Measurements from ENCODE around the gene DDA1. TPM values are rescaled to one million over a fixed set of nuclear protein-coding genes. Genes with fewer than 3 reads are reported as not detected.
A peak's percentile ranks its signal among the peaks of the same experiment; 100 is the strongest.

DDA1 gene
- total and polyA plus RNA-seq, 7 experiments from 2014 or later = 19.7 to 41.9 (median 37.2) TPM

DNA sequence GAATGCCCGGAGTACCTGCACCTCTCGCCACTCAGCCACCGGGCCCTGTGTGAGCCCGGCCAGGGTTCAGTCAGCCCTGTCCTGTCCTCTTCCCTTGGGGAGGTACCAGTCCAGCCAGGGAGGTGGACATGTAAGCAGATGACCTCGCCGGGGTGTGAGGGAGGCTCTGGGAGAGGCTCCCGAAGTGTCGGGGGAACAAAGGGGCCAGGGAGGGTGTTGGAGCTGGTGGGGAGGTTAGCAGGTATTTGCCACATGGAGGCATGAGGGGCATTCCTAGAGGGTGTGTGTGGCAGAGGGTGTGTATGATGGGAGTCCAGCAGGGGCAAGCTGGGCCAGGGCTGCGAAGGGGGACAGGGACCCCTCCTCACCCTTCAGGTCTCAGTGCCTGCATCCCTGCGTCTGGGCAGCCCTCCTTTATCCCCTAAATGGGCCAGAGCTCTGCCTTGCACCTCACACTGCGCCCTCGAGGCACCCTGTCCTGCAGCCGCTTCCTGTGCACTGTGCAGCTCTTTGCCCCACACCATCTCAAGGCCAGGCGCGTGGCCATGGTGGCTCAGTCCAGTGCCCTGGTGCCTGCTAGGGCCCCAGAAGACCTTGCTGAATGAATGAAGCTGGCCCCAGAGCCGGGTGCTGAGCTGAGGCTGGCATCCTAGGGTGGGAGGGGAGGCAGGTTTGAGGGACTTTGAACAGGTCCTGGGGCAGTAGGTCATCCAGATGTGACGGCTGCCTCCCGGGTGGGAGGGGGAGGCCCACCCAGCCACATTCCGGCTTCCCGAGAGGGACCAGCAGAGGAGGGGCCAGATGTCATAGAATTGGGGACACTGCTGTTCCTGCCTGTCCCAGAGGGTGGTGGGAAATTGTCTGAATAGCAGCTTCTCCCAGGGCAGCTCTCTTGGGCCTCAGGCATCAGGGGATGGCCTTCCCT, 3.1 kb downstream of the DDA1 start:
- peaks cover 24 to 37% (median 33%) of the 10 kb centered on the region in 7 donors for H3K4me1 Mint-ChIP-seq
- no peaks in the 10 kb centered on the region for H3K9me3 ChIP-seq (ENCODE audit: control insufficient read depth in 2 of 3, low read length in 3 of 3)
- DNase-seq (no peak), ATAC-seq (no peak)
- H3K27ac ChIP-seq (ENCODE audit: low read depth, low read length) = no peak overlapping the region
- intact Hi-C loops (cut with micrococcal nuclease) = no loop called here
- peaks cover 0 to 13% (median 4%) of the 10 kb centered on the region in 5 donors for H3K36me3 Mint-ChIP-seq
- H3K4me3 Mint-ChIP-seq = peak overlapping the region in 1 of 10 donors; percentile 74
- no peaks in the 10 kb centered on the region for H3K27me3 ChIP-seq (ENCODE audit: control insufficient read depth in 2 of 2, insufficient read depth in 2 of 2, low read length in 2 of 2)
- peaks cover 13 to 15% of the 10 kb centered on the region in 2 donors for H3K4me1 ChIP-seq (ENCODE audit: control insufficient read depth in 2 of 2, insufficient read depth in 2 of 2, low read length in 2 of 2)
- H3K9me3 Mint-ChIP-seq = no peaks in the 10 kb centered on the region
- no peaks in the 10 kb centered on the region for H3K27me3 Mint-ChIP-seq
- no peak overlapping the region for H3K27ac Mint-ChIP-seq
- H3K4me3 ChIP-seq (ENCODE audit: low read length) = no peak overlapping the region
- POLR2A ChIA-PET = interaction anchor here (1.3 kb wide), 1 partner anchor 22 kb away, joined by 3 read pairs; the partner anchor contains the start of gene ANO8
- CTCF ChIA-PET = no interaction called here
- peaks cover 0 to 44% (median 16%) of the 10 kb centered on the region in 3 experiments for H3K36me3 ChIP-seq (ENCODE audit: control insufficient read depth in 2 of 3, insufficient read depth in 3 of 3, low read length in 3 of 3)

DNA sequence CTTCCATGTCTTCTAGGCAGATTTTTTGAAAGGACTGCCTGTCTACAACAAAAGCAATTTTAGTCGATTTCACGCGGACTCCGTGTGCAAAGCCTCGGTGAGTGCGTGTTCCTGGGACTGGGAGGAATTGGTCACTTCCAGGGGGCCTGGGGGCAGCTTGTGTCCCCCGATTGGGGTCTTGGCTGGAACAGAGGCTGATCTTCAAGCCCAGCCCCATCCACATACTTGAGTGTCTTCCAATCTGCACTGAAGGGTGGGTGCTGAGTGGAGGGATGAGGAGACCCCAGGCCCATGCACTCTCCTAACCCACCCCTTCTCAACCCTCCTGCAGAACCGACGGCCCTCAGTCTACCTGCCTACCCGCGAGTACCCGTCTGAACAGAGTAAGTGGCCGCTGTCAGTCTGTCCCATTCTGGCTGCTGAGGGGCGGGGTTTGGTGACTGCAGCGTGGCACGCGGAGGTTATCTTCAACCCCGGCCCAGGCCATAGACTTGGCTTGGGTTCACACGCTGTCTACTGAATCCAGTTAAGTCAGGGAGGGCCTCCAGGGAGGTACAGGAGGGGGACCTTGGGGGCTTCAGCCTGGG, 4.7 kb downstream of the DDA1 start:
- H3K27ac Mint-ChIP-seq = peak overlapping the region in 1 of 9 donors; percentile 33
- POLR2A ChIA-PET = interaction anchor here (0.7 to 1.3 kb wide), 2 partner anchors 20 to 24 kb away, joined by 3 to 4 read pairs; partner anchors contain the start of gene ANO8
- peaks cover 0 to 2% (median 0%) of the 10 kb centered on the region in 11 donors for H3K9me3 Mint-ChIP-seq
- CTCF ChIA-PET = no interaction called here
- ATAC-seq (no peak), DNase-seq (no peak)
- Histone ChIP-seq H3K4me1 (ENCODE audit: control insufficient read depth in 2 of 2, insufficient read depth in 2 of 2, low read length in 2 of 2) (peaks cover 13 to 15% of the 10 kb centered on the region in 2 donors), H3K27me3 (ENCODE audit: control insufficient read depth in 2 of 2, insufficient read depth in 2 of 2, low read length in 2 of 2) (no peaks in the 10 kb centered on the region), H3K27ac (ENCODE audit: low read depth, low read length) (no peak overlapping the region), H3K4me3 (ENCODE audit: low read length) (no peak overlapping the region), H3K9me3 (ENCODE audit: control insufficient read depth in 2 of 3, low read length in 3 of 3) (no peaks in the 10 kb centered on the region), H3K36me3 (ENCODE audit: control insufficient read depth in 2 of 3, insufficient read depth in 3 of 3, low read length in 3 of 3) (peaks cover 0 to 55% (median 16%) of the 10 kb centered on the region in 3 experiments)
- no peaks in the 10 kb centered on the region for H3K27me3 Mint-ChIP-seq
- intact Hi-C loops (cut with micrococcal nuclease) = no loop called here
- H3K4me1 Mint-ChIP-seq = peaks cover 16 to 27% (median 24%) of the 10 kb centered on the region in 7 donors
- peaks cover 0 to 13% (median 4%) of the 10 kb centered on the region in 5 donors for H3K36me3 Mint-ChIP-seq
- H3K4me3 Mint-ChIP-seq = no peak overlapping the region

DNA sequence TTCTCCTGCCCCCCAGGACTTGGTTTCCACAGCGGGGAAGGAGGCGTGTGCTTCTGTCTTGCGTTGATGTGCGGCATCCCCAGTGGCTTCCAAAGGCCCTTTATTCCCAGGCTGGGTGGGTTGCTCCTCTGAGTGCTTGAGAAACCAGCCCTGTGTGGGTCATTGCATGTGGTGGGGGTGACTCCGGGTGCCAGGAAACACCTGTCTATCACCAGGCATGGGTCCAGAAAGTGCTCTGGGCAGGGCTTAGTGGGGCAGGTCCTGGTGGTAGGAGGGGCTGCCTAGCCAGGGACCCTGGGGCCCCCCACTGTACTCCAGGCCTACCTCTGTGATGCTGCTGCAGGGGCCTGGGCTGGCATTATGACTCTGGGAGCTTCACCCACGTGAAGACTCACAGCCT, 9.6 kb downstream of the DDA1 start:
- peaks cover 3 to 11% (median 7%) of the 10 kb centered on the region in 7 donors for H3K4me1 Mint-ChIP-seq
- ATAC-seq = no peak
- H3K4me3 Mint-ChIP-seq = no peak overlapping the region
- ChIA-PET CTCF (no interaction called here), POLR2A (no interaction called here)
- H3K27ac Mint-ChIP-seq = no peak overlapping the region
- intact Hi-C loops (cut with micrococcal nuclease) = no loop called here
- Histone ChIP-seq H3K27me3 (ENCODE audit: control insufficient read depth in 2 of 2, insufficient read depth in 2 of 2, low read length in 2 of 2) (no peaks in the 10 kb centered on the region), H3K27ac (ENCODE audit: low read depth, low read length) (no peak overlapping the region), H3K4me1 (ENCODE audit: control insufficient read depth in 2 of 2, insufficient read depth in 2 of 2, low read length in 2 of 2) (no peaks in the 10 kb centered on the region), H3K4me3 (ENCODE audit: low read length) (no peak overlapping the region), H3K9me3 (ENCODE audit: control insufficient read depth in 2 of 3, low read length in 3 of 3) (no peaks in the 10 kb centered on the region), H3K36me3 (ENCODE audit: control insufficient read depth in 2 of 3, insufficient read depth in 3 of 3, low read length in 3 of 3) (peaks cover 0 to 63% (median 18%) of the 10 kb centered on the region in 3 experiments)
- H3K27me3 Mint-ChIP-seq = no peaks in the 10 kb centered on the region
- H3K36me3 Mint-ChIP-seq = peaks cover 0 to 10% (median 0%) of the 10 kb centered on the region in 5 donors
- H3K9me3 Mint-ChIP-seq = peaks cover 0 to 3% (median 0%) of the 10 kb centered on the region in 11 donors
- no peak for DNase-seq

DNA sequence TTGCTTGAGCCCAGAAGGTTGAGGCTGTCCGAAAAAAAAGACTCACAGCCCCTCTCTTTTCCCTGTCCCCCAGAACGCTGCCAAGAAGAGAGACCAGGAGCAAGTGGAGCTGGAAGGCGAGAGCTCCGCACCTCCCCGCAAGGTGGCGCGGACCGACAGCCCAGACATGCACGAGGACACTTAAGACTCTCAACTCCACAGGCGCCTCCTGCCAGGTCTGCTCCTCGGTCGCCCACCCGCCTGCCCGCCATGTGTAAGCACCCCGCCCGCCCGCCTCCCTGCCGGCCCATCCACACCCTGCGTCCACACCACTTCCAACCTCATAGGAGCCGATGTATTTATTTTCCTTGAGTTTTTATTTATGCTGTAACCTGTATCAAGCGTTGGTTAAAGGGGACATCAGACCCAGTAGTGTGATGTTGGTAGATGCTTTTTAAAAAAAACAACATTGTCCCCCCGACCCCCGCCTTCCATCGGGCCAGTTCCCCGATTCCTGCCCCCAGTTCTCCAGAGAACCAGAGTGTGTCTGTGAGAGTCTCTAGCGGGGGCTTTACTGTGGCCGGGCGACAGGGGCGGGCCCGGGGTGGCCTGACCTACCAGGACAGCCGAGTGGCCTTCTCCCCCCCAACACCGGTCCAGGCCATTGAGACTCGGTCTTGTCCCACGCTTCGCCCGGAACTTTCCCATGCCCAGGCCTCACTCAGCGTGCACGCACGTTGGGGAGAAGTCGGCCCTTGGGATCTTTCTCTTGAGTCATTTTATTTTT, 10.3 kb downstream of the DDA1 start:
- H3K4me3 Mint-ChIP-seq = peak overlapping the region in 1 of 10 donors; percentile 34
- no peak for DNase-seq
- no peak for ATAC-seq
- no peaks in the 10 kb centered on the region for H3K4me1 ChIP-seq (ENCODE audit: control insufficient read depth in 2 of 2, insufficient read depth in 2 of 2, low read length in 2 of 2)
- H3K27ac ChIP-seq (ENCODE audit: low read depth, low read length) = no peak overlapping the region
- H3K4me3 ChIP-seq (ENCODE audit: low read length) = no peak overlapping the region
- peaks cover 0 to 3% (median 0%) of the 10 kb centered on the region in 11 donors for H3K9me3 Mint-ChIP-seq
- ChIA-PET POLR2A (no interaction called here), CTCF (no interaction called here)
- intact Hi-C loops (cut with micrococcal nuclease) = no loop called here
- H3K36me3 ChIP-seq (ENCODE audit: control insufficient read depth in 2 of 3, insufficient read depth in 3 of 3, low read length in 3 of 3) = peaks cover 0 to 56% (median 13%) of the 10 kb centered on the region in 3 experiments
- peaks cover 3 to 11% (median 7%) of the 10 kb centered on the region in 7 donors for H3K4me1 Mint-ChIP-seq
- H3K27ac Mint-ChIP-seq = no peak overlapping the region
- no peaks in the 10 kb centered on the region for H3K27me3 Mint-ChIP-seq
- no peaks in the 10 kb centered on the region for H3K9me3 ChIP-seq (ENCODE audit: control insufficient read depth in 2 of 3, low read length in 3 of 3)
- H3K36me3 Mint-ChIP-seq = peaks cover 0 to 10% (median 0%) of the 10 kb centered on the region in 5 donors
- no peaks in the 10 kb centered on the region for H3K27me3 ChIP-seq (ENCODE audit: control insufficient read depth in 2 of 2, insufficient read depth in 2 of 2, low read length in 2 of 2)

DNA sequence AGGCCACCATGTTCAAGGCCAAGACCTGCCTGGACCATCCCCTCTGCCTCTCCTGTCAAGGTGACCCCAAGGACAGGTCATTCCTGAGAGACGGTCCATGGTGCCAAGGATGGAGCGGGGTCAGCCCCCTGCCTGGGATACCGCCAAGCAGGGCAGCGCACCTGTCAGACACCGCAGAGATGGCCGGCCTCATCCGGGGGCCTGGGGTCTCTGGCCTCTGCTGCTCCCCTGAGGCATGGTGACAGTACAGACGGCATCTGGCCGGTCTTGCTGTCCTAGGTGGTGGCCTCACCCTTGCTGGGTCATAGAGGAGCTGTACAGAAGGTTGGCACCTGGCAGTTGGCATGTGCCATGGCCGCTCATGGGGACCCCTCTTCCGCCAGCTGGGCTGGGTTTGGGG, 11.1 kb downstream of the DDA1 start:
- Histone ChIP-seq H3K9me3 (ENCODE audit: control insufficient read depth in 2 of 3, low read length in 3 of 3) (no peaks in the 10 kb centered on the region), H3K27ac (ENCODE audit: low read depth, low read length) (no peak overlapping the region), H3K27me3 (ENCODE audit: control insufficient read depth in 2 of 2, insufficient read depth in 2 of 2, low read length in 2 of 2) (no peaks in the 10 kb centered on the region), H3K4me3 (ENCODE audit: low read length) (no peak overlapping the region), H3K4me1 (ENCODE audit: control insufficient read depth in 2 of 2, insufficient read depth in 2 of 2, low read length in 2 of 2) (no peaks in the 10 kb centered on the region), H3K36me3 (ENCODE audit: control insufficient read depth in 2 of 3, insufficient read depth in 3 of 3, low read length in 3 of 3) (peaks cover 0 to 52% (median 12%) of the 10 kb centered on the region in 3 experiments)
- intact Hi-C loops (cut with micrococcal nuclease) = no loop called here
- H3K36me3 Mint-ChIP-seq = peaks cover 0 to 10% (median 0%) of the 10 kb centered on the region in 5 donors
- CTCF ChIA-PET = no interaction called here
- POLR2A ChIA-PET = interaction anchor here (0.7 kb wide), 1 partner anchor 12 kb away, joined by 3 read pairs; no protein-coding TSS in a partner anchor
- H3K9me3 Mint-ChIP-seq = peaks cover 0 to 3% (median 0%) of the 10 kb centered on the region in 11 donors
- DNase-seq = no peak
- no peak overlapping the region for H3K4me3 Mint-ChIP-seq
- ATAC-seq = no peak
- H3K27ac Mint-ChIP-seq = no peak overlapping the region
- no peaks in the 10 kb centered on the region for H3K27me3 Mint-ChIP-seq
- H3K4me1 Mint-ChIP-seq = peaks cover 3 to 11% (median 7%) of the 10 kb centered on the region in 7 donors

All from naive thymus-derived CD4-positive, alpha-beta T cell (primary cell).